Stimulated activated naive CD8-positive, alpha-beta T cell treated with anti-CD3 and anti-CD28 coated beads, Interleukin-15, amount 100 ng/mL, for 72 hours (primary cell): ENCODE results near the gene HTR6.

Source experiments
- ATAC-seq: fragments of 150-1000 bp; cut with Tn5 transposase; 2 replicates; pipeline ENCODE4 v1.10.0; 2021; ENCODE audit warnings: mild to moderate bottlenecking, moderate library complexity
- DNase-seq, 2 donors: peaks; one replicate each; pipeline ENCODE4 v3.0.0; 2021 to 2022
- H3K27ac Mint-ChIP-seq, 2 donors: one replicate each; pipeline ENCODE4 v1.8.0; 2022; ENCODE audit warnings: mild to moderate bottlenecking in 2 of 2, mixed read lengths in 2 of 2, moderate library complexity in 2 of 2
- H3K27me3 Mint-ChIP-seq: one replicate; pipeline ENCODE4 v1.8.0; 2022; ENCODE audit warnings: mixed read lengths
- H3K4me1 Mint-ChIP-seq: one replicate; pipeline ENCODE4 v1.8.0; 2022; ENCODE audit warnings: mild to moderate bottlenecking, mixed read lengths
- H3K4me3 Mint-ChIP-seq, 2 donors: one replicate each; pipeline ENCODE4 v1.8.0; 2022; ENCODE audit warnings: mild to moderate bottlenecking in 2 of 2, mixed read lengths in 2 of 2, moderate library complexity in 1 of 2
- H3K9me3 Mint-ChIP-seq, 2 donors: one replicate each; pipeline ENCODE4 v1.8.0; 2022; ENCODE audit warnings: mixed read lengths in 2 of 2

Gene HTR6

GRCh38 chr1:19685994-19686393 lies 21.3 kb downstream of the HTR6 start:
- no peak overlapping the region for H3K4me3 Mint-ChIP-seq
- no peak overlapping the region for H3K27ac Mint-ChIP-seq
- DNase-seq (no peak), ATAC-seq (no peak)
- peaks cover 22% of the 10 kb centered on the region for H3K4me1 Mint-ChIP-seq
- no peaks in the 10 kb centered on the region for H3K27me3 Mint-ChIP-seq
- H3K9me3 Mint-ChIP-seq = peaks cover 10 to 17% of the 10 kb centered on the region in 2 donors

DNA sequence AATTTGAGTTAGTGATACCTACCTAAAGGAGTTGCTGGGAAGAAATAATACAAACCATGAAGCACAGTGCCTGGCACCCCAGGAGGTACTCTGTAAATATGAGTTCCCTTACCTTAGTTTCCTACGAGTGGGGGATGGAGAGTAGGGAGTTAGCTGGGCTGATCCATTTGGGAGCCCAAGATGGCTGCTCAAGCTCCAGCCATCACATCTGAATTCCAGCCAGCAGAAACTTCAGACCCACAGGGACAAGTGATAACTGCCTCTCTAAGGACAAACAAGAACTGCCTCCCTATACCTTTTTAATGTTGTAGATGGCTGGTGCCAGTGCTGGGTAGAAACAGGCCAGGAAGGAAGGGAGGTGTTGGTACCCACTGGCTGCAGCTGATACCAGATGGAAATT lies 22.7 kb downstream of the HTR6 start:
- Mint-ChIP-seq H3K4me3 (no peak overlapping the region), H3K27me3 (no peaks in the 10 kb centered on the region), H3K4me1 (peaks cover 22% of the 10 kb centered on the region), H3K9me3 (peaks cover 10 to 17% of the 10 kb centered on the region in 2 donors), H3K27ac (peak overlapping the region in 1 of 2 donors; percentile 25)
- no peak for ATAC-seq
- no peak for DNase-seq

DNA sequence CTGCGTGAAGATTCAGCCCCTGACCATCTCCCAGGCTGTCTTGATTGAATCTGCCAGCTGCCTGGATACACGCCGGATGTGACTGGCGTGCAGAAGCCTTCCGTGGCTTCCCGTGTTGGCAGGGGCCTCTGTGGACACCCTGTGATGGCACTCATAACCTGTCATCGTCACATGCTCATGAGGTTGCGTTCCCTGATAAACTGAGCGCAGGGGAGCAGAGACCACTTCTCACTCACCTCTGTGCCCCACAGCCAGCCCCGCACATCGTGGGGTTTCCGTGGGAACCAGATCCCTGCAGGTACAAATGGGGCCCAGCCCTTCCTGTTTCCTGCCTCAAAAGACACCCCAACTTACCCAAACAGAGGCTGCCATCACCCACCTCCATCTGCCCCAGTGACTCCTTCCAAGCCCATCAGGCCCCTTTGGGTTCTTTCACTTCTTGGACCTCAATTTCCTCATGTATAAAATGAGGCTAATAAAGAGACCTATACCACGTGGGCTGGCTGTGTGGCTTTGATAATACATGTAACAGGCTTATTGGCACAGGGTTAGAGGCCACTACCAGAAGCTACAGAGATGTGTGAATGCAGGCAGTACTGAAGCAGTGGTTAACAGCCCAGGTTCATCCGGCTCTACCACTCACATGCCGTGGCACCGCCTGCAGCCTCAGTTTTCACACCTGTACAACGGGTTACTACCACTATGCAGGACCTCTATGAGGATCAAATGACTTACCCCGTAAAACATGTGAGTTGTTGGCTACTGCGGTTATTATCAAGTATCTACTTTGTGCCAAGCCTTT lies 23.6 kb downstream of the HTR6 start:
- H3K27me3 Mint-ChIP-seq = no peaks in the 10 kb centered on the region
- H3K9me3 Mint-ChIP-seq = peaks cover 10 to 17% of the 10 kb centered on the region in 2 donors
- peaks cover 22% of the 10 kb centered on the region for H3K4me1 Mint-ChIP-seq
- H3K27ac Mint-ChIP-seq = peak overlapping the region in 1 of 2 donors; percentile 93
- peak in 1 of 2 donors; percentile 23 for DNase-seq
- peak; percentile 84 for ATAC-seq
- no peak overlapping the region for H3K4me3 Mint-ChIP-seq

GRCh38 chr1:19689085-19689757 lies 24.5 kb downstream of the HTR6 start:
- no peak overlapping the region for H3K27ac Mint-ChIP-seq
- H3K9me3 Mint-ChIP-seq = peaks cover 10 to 17% of the 10 kb centered on the region in 2 donors
- H3K4me3 Mint-ChIP-seq = no peak overlapping the region
- ATAC-seq (no peak), DNase-seq (no peak)
- H3K27me3 Mint-ChIP-seq = no peaks in the 10 kb centered on the region
- peaks cover 22% of the 10 kb centered on the region for H3K4me1 Mint-ChIP-seq

- Mint-ChIP-seq H3K9me3 (peaks cover 10 to 17% of the 10 kb centered on the region in 2 donors), H3K27me3 (no peaks in the 10 kb centered on the region), H3K4me1 (peaks cover 22% of the 10 kb centered on the region), H3K4me3 (no peak overlapping the region), H3K27ac (no peak overlapping the region)
- DNase-seq (no peak), ATAC-seq (no peak)
Observed at GRCh38 chr1:19689856-19690255, 25.2 kb downstream of the HTR6 start.

DNA sequence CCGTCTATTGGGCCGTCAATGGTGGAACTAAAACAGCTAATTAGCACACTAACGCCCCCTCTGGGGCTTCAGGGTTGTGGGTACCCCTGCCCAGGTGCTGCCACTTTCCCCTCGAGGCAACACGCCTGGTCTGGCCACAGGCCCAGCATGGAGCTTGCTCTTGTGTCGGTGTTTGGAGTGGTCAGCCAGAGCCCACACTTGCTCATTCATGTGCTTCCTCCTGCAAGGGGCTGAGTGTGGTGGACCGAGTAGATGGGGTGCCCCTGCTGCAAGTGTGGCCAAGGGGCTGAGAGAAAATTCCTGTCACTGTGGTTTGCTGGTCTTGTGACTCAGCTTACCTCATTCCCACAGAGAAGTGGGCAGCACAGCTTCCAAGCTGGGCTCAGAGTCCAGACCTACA lies 25.7 kb downstream of the HTR6 start:
- Mint-ChIP-seq H3K9me3 (peaks cover 10 to 17% of the 10 kb centered on the region in 2 donors), H3K4me1 (peaks cover 22% of the 10 kb centered on the region), H3K27me3 (no peaks in the 10 kb centered on the region), H3K27ac (no peak overlapping the region), H3K4me3 (no peak overlapping the region)
- DNase-seq (no peak), ATAC-seq (no peak)

- Mint-ChIP-seq H3K4me3 (no peak overlapping the region), H3K9me3 (peaks cover 9 to 15% of the 10 kb centered on the region in 2 donors), H3K4me1 (peaks cover 4% of the 10 kb centered on the region), H3K27ac (no peak overlapping the region), H3K27me3 (no peaks in the 10 kb centered on the region)
- no peak for DNase-seq
- no peak for ATAC-seq
Observed at GRCh38 chr1:19694298-19694697, 29.6 kb downstream of the HTR6 start.

- Mint-ChIP-seq H3K4me3 (no peak overlapping the region), H3K9me3 (peaks cover 0 to under 1% of the 10 kb centered on the region in 2 donors), H3K27me3 (no peaks in the 10 kb centered on the region), H3K4me1 (no peaks in the 10 kb centered on the region), H3K27ac (no peak overlapping the region)
- no peak for DNase-seq
- no peak for ATAC-seq
Observed at GRCh38 chr1:19695772-19696171, 31.1 kb downstream of the HTR6 start.

DNA sequence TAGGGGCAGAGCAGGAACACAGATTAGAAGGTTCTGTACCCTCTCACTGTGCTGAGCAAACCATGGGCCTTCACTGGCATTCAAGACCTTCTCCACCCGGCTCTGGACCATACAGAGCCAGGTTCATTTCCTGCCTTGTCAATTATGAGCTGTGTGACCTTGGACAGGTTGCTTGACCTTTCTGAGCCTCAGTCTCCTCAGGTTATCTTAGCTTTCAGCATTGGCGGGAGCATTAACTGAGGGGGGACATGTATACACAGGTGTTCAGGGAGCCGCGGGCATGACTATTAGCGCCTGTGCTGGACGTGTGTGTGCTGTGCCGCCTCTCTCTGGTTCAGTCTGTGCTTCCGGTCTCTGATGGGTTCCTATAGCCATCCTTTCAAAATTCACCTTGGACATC lies 32.1 kb downstream of the HTR6 start:
- no peak overlapping the region for H3K27ac Mint-ChIP-seq

DNA sequence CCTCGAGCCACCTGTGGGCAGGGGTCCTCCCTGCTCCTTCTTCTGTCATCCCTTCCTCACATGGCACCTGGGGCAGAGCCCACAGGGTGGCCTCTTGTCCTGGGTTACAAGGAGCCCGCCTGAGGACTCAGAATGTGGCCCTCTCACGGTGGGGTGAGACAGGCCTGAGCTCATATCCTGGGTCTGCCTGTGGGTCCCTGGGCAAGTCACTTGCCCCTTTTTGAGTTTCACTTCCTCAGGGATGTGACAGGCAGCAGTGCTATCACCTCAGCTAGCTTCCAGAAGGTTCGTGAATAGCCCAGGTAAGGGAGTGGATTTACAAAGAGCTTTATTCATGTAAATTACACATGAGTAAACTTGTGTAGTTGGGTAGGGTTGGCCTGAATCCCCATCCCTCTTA lies 33.5 kb downstream of the HTR6 start:
- Mint-ChIP-seq H3K27me3 (no peaks in the 10 kb centered on the region), H3K27ac (peak overlapping the region in 1 of 2 donors; percentile 75), H3K4me3 (no peak overlapping the region), H3K4me1 (no peaks in the 10 kb centered on the region), H3K9me3 (no peaks in the 10 kb centered on the region)
- DNase-seq = no peak
- ATAC-seq = no peak

More for the DNA sequence above, 32.1 kb downstream of the HTR6 start:
- Mint-ChIP-seq H3K27me3 (no peaks in the 10 kb centered on the region), H3K4me1 (no peaks in the 10 kb centered on the region), H3K4me3 (no peak overlapping the region), H3K9me3 (no peaks in the 10 kb centered on the region)
- no peak for DNase-seq
- no peak for ATAC-seq

DNA sequence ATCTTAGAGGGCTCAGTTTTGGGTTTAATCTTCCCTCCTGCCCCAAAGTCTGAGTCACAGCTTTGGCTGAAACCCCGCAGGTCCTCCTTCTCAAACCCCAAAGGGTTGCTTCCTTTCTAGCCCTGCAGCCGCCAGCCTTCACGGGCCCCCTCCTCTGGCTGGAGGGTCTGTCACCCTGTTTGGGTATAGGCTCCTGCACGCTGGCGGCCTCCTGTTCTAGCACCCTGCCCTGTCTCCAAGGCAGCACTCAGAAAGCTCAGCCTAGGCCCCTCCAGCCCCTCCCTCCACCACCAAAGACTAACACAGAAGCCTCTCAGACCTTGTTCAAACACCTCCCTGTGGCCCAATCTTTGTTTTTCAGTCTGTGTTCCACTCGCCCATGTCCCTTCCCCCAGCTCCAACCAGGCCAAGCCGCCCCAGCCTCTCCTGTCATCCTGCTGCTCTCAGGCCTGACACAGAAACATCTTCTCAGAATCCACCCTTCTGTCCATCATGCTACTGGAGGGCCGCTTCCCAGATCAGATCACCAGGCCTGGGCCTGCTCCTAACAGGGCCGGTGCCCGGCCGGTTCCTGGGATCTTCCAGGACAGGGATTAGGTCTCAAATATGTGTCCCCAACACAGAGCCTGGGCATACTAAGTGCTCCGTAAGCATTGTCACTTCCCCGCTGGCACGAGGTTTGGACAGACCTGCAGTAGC lies 35.6 kb downstream of the HTR6 start:
- no peak overlapping the region for H3K4me3 Mint-ChIP-seq
- H3K4me1 Mint-ChIP-seq = no peaks in the 10 kb centered on the region
- H3K27ac Mint-ChIP-seq = no peak overlapping the region
- H3K27me3 Mint-ChIP-seq = no peaks in the 10 kb centered on the region
- DNase-seq (no peak), ATAC-seq (no peak)
- H3K9me3 Mint-ChIP-seq = no peaks in the 10 kb centered on the region

- no peaks in the 10 kb centered on the region for H3K27me3 Mint-ChIP-seq
- H3K27ac Mint-ChIP-seq = peak overlapping the region in 1 of 2 donors; percentile 27
- H3K4me1 Mint-ChIP-seq = no peaks in the 10 kb centered on the region
- H3K4me3 Mint-ChIP-seq = no peak overlapping the region
- DNase-seq (no peak), ATAC-seq (no peak)
- no peaks in the 10 kb centered on the region for H3K9me3 Mint-ChIP-seq
Observed at GRCh38 chr1:19703280-19703679, 38.6 kb downstream of the HTR6 start.

GRCh38 chr1:19704247-19705113 lies 39.8 kb downstream of the HTR6 start:
- ATAC-seq = no peak
- H3K27ac Mint-ChIP-seq = no peak overlapping the region
- peak; percentile 21 to 26 for DNase-seq

GRCh38 chr1:19705464-19705863 lies 40.8 kb downstream of the HTR6 start:
- Mint-ChIP-seq H3K4me1 (peaks cover 4% of the 10 kb centered on the region), H3K27me3 (no peaks in the 10 kb centered on the region), H3K4me3 (no peak overlapping the region), H3K27ac (no peak overlapping the region), H3K9me3 (no peaks in the 10 kb centered on the region)
- ATAC-seq (no peak), DNase-seq (no peak)

More at GRCh38 chr1:19704247-19705113, 39.8 kb downstream of the HTR6 start:
- Mint-ChIP-seq H3K27me3 (no peaks in the 10 kb centered on the region), H3K4me3 (no peak overlapping the region), H3K9me3 (no peaks in the 10 kb centered on the region), H3K4me1 (no peaks in the 10 kb centered on the region)

DNA sequence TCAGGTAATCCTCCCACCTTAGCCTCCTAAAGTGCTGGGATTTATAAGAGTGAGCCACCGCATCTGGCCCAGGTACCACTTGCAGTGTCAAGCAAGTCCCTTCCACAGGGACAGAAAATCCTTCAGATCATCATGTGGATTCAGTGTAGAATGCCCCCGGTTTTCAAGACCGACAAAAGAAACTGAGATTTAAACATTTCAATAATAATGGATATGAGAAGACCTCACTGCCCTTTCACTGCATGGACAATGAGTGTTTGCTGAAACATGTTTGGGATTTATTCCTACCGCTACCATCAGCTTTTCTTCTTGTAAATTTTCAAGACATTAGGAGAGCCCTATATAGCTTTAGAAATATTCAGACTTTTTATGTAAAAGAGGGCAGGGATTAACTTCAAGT lies 41.5 kb downstream of the HTR6 start:
- DNase-seq (no peak), ATAC-seq (no peak)
- no peaks in the 10 kb centered on the region for H3K27me3 Mint-ChIP-seq

More for the DNA sequence above, 41.5 kb downstream of the HTR6 start:
- H3K27ac Mint-ChIP-seq = no peak overlapping the region
- H3K4me1 Mint-ChIP-seq = peaks cover 11% of the 10 kb centered on the region
- no peaks in the 10 kb centered on the region for H3K9me3 Mint-ChIP-seq
- H3K4me3 Mint-ChIP-seq = no peak overlapping the region
